T-helper 2 cell treated with Interferon-gamma antibody and Interleukin-4, amounts not matched to agents 5 μg/mL and 100 μg/mL, for 36 hours (primary cell): ENCODE data around the gene CDK8.

Experiments
- DNase-seq: peaks from one replicate; pipeline ENCODE4 v3.0.0; 2021; ENCODE audit warnings: low spot score
- H3K27ac Mint-ChIP-seq: one replicate; pipeline ENCODE4 v1.8.0; 2021; ENCODE audit warnings: mild to moderate bottlenecking, mixed read lengths
- H3K27me3 Mint-ChIP-seq: one replicate; pipeline ENCODE4 v1.8.0; 2021; ENCODE audit warnings: low read depth, mixed read lengths
- H3K36me3 Mint-ChIP-seq: one replicate; pipeline ENCODE4 v1.8.0; 2021; ENCODE audit warnings: low read depth, mixed read lengths
- H3K4me1 Mint-ChIP-seq: one replicate; pipeline ENCODE4 v1.8.0; 2021; ENCODE audit warnings: low read depth, mixed read lengths
- H3K4me3 Mint-ChIP-seq: one replicate; pipeline ENCODE4 v1.8.0; 2022; ENCODE audit warnings: mild to moderate bottlenecking, moderate library complexity, mixed read lengths
- H3K9me3 Mint-ChIP-seq: one replicate; pipeline ENCODE4 v1.8.0; 2021; ENCODE audit warnings: mixed read lengths

CDK8 gene

GRCh38 chr13:26400545-26400944 is 146.6 kb downstream of the CDK8 start:
- Mint-ChIP-seq H3K27ac (no peak overlapping the region), H3K36me3 (peaks cover 9% of the 10 kb centered on the region), H3K4me3 (no peak overlapping the region), H3K9me3 (no peaks in the 10 kb centered on the region), H3K4me1 (no peaks in the 10 kb centered on the region), H3K27me3 (no peaks in the 10 kb centered on the region)
- no peak for DNase-seq

DNA sequence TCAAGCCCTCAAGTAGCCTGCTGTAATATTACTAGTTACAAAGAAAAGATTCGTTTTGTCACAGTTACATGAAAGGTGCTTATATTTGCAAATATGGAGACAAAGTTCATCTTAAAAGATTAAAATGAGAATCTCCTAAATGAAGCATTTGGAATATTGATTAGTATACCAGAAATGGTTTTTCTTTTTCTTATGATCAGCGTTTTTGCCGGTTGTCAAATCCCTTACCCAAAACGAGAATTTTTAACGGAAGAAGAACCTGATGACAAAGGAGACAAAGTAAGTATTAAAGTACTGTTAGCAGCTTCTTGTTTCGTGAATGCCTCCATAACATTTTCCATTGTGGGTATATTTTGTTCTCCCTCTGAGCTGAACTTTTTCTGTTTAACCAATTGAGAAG is 147.1 kb downstream of the CDK8 start:
- Mint-ChIP-seq H3K27me3 (no peaks in the 10 kb centered on the region), H3K4me1 (no peaks in the 10 kb centered on the region), H3K9me3 (no peaks in the 10 kb centered on the region), H3K4me3 (no peak overlapping the region), H3K36me3 (peaks cover 9% of the 10 kb centered on the region), H3K27ac (no peak overlapping the region)
- DNase-seq = no peak

DNA sequence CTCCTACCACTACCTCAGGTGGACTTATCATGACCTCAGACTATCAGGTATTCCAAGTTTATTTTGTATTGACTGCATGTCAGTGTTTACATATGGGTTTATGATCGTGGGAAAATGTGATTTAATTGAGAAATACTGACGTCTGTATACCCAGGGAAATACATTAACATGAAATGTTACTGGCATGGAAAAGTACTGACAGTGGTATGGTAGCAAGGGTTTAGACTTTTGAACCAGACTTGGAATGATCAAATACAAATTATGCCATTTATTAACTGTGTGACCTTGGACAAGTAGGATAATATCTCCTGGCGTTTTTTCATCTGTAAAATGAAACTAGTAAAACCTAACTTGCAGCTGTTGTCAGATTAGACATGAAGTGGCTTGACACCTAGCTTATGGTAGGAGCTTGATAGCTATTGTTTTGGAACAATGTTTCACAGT is 147.7 kb downstream of the CDK8 start:
- Mint-ChIP-seq H3K4me1 (no peaks in the 10 kb centered on the region), H3K27ac (no peak overlapping the region), H3K9me3 (no peaks in the 10 kb centered on the region), H3K36me3 (peaks cover 9% of the 10 kb centered on the region), H3K27me3 (no peaks in the 10 kb centered on the region), H3K4me3 (no peak overlapping the region)
- DNase-seq = no peak

- H3K9me3 Mint-ChIP-seq = no peaks in the 10 kb centered on the region
- H3K36me3 Mint-ChIP-seq = peaks cover 6% of the 10 kb centered on the region
- DNase-seq = no peak
- no peaks in the 10 kb centered on the region for H3K27me3 Mint-ChIP-seq
- H3K4me3 Mint-ChIP-seq = no peak overlapping the region
- no peaks in the 10 kb centered on the region for H3K4me1 Mint-ChIP-seq
- no peak overlapping the region for H3K27ac Mint-ChIP-seq
Observed at GRCh38 chr13:26406791-26407190, 152.9 kb downstream of the CDK8 start.

DNA sequence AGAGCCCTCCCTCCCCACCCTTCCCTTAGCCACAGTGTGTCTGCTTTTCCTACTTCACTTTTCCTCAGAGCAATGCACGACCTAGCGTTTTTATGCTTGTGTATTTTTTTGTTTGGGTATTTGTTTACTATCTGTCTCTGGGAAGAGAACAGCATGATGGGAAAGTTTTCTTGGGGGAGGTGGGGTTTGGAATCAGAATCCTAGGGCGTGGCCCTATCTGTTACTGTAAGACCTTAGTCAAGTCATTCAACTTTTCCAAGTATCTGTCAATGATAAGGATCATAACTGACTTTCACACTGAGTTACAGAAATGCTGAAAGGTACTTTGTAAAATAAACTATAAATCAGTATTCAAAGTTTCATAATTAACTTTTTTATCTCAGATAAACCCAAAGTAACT is 157.3 kb downstream of the CDK8 start:
- H3K9me3 Mint-ChIP-seq = peaks cover 4% of the 10 kb centered on the region
- DNase-seq = no peak
- no peaks in the 10 kb centered on the region for H3K36me3 Mint-ChIP-seq
- no peaks in the 10 kb centered on the region for H3K27me3 Mint-ChIP-seq
- no peaks in the 10 kb centered on the region for H3K4me1 Mint-ChIP-seq
- no peak overlapping the region for H3K4me3 Mint-ChIP-seq
- no peak overlapping the region for H3K27ac Mint-ChIP-seq

DNA sequence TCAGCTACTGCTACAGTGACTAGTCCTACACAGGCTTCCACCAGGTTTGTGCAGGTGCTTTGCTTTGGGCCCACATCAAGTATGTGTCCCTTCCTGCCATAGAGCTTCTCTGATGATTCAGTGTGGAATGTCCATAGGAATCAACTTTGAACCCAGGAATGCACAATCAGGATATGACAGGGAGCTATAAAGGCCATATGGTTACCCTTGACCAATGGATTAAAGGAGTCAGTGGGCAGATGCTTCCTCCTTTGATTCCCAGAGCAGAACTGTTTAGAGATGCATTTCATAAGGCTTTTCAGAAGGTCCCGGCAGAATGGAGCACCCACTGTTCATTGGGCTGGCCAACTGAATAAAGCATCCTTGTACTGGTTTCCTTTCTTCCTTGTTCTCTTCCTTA is 158.3 kb downstream of the CDK8 start:
- Mint-ChIP-seq H3K4me3 (no peak overlapping the region), H3K27me3 (no peaks in the 10 kb centered on the region), H3K36me3 (no peaks in the 10 kb centered on the region), H3K27ac (no peak overlapping the region), H3K4me1 (no peaks in the 10 kb centered on the region), H3K9me3 (peaks cover 4% of the 10 kb centered on the region)
- no peak for DNase-seq

DNA sequence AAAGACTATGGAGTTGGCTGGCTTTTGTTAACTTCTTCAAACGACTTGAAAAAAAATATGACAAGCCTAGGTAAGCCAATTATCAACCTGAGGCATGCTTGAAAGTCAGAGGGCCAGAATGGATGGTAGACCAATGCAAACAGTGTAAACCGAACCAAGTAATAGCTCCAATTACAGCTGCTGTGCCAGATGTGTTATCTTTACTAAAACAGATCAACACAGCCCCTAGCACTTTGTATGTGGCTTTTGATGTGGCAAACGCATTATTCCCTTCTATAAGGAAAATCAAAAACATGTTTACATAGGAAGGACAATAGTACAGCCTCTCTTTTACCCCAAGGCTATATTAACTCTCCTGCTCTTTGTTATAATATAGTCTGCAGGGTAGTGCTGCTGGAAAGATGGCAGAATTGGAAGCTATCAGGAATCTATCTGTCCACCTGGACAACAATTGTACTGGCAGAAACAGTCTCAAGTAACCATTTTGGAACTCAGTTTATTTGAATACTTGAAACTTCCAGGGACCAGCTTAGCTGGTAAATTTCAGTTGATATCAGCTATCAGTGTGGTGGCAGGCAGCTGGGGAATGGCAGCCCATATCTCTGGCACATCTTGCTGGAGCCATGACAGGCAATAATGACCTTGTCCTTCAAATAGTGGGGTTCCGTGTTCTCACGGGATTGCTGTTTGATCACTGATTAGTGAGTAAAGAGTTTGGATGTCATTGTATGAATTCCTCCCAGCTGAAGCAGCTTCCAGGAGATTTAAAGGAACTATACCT is 159.2 kb downstream of the CDK8 start:
- no peak overlapping the region for H3K4me3 Mint-ChIP-seq
- no peaks in the 10 kb centered on the region for H3K36me3 Mint-ChIP-seq
- H3K4me1 Mint-ChIP-seq = no peaks in the 10 kb centered on the region
- DNase-seq = no peak
- peaks cover 4% of the 10 kb centered on the region for H3K9me3 Mint-ChIP-seq
- H3K27me3 Mint-ChIP-seq = no peaks in the 10 kb centered on the region
- H3K27ac Mint-ChIP-seq = no peak overlapping the region

GRCh38 chr13:26420282-26420960 is 166.5 kb downstream of the CDK8 start:
- Mint-ChIP-seq H3K27ac (no peak overlapping the region), H3K27me3 (no peaks in the 10 kb centered on the region), H3K4me3 (no peak overlapping the region), H3K4me1 (no peaks in the 10 kb centered on the region), H3K9me3 (no peaks in the 10 kb centered on the region), H3K36me3 (no peaks in the 10 kb centered on the region)
- DNase-seq = no peak

- Mint-ChIP-seq H3K4me1 (no peaks in the 10 kb centered on the region), H3K9me3 (no peaks in the 10 kb centered on the region), H3K36me3 (no peaks in the 10 kb centered on the region), H3K27ac (no peak overlapping the region), H3K4me3 (no peak overlapping the region), H3K27me3 (peaks cover 2% of the 10 kb centered on the region)
- DNase-seq = no peak
Observed at GRCh38 chr13:26422036-26422435, 168.1 kb downstream of the CDK8 start.

DNA sequence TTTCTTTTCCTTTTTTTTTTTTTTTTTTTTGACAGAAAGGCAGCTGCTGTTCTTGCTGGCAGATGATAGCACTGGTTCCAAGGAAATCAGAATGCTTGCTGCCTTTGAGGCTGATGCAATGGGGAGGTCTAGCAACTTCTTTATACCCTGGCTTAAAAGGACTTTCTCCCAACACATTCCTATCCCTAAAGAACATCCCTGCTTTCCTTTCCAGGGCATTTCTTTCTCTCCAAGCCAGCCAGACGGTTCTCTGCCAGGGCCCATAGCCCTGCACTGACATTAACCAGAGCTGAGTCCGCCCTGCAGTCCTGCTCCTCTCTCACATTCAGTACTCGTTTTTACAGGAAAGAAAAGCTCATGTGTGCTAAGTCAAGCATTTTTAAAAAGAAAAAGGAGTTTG is 169.7 kb downstream of the CDK8 start:
- no peak for DNase-seq
- no peak overlapping the region for H3K27ac Mint-ChIP-seq
- H3K4me1 Mint-ChIP-seq = no peaks in the 10 kb centered on the region
- no peak overlapping the region for H3K4me3 Mint-ChIP-seq
- no peaks in the 10 kb centered on the region for H3K9me3 Mint-ChIP-seq
- H3K27me3 Mint-ChIP-seq = peaks cover 4% of the 10 kb centered on the region
- no peaks in the 10 kb centered on the region for H3K36me3 Mint-ChIP-seq

DNA sequence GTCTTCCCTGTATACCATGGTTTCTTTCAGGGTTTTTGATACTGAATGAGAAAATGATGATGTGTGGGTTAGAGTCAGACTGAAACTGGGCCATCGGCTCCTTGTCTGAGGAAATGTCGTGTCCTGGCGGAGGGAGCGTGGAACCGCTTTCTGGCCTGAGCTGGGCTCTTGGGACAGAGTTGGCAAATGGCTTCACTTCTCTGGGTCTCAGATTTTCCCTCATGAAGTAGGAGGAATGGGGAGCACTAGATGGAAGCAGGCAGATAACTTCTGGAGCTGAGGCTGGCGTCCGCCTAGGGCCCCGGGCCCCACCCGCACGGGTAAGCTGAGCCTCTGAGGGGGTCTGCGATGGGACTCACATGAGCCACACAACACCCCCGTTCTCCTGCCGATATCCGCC is 170.3 kb downstream of the CDK8 start:
- Mint-ChIP-seq H3K27me3 (peaks cover 6% of the 10 kb centered on the region), H3K36me3 (no peaks in the 10 kb centered on the region)

DNA sequence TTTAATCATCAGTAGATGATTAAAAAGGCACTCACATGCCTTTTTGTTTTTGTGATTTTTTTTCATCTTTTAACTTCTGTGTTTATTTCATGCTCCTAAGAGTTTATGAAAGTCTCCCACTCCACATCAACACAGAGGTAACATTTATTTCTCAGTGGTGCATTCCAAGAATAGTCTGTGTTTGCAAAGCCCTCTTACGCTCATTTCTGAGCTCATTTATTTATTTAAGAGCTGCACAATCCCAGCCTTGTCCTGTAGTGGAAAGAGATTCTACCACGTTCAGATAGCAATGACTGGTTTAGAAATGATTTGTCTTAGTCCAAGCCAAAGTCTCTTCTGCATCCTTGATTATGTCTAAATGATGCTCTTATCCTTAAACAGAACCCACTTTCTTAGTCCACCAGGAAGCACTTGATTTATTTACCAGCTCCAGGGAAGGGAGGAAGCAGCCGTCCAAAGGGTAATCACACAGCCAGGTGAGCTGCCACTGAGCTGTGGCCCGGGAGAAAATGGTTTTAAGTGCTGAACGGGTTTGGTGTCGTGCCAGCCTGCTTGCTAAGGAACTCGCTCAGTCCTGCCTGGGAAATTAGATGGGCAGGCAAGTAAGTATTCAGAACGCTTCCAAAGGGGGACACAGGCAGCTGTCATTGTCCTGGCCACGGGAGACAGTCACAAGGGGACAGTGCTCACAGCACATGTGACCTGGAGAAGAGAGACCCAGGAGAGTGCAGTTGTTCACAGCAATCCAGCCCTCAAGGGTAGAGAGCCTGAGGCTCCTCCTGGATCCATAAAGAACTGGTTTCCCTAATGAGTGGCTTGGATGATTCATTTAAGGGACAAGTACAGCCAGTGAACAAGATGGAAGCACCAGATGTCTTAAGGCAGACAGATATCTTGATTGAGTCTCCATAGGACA is 171.8 kb downstream of the CDK8 start:
- no peaks in the 10 kb centered on the region for H3K36me3 Mint-ChIP-seq
- H3K9me3 Mint-ChIP-seq = no peaks in the 10 kb centered on the region
- H3K27me3 Mint-ChIP-seq = peaks cover 7% of the 10 kb centered on the region
- no peak overlapping the region for H3K27ac Mint-ChIP-seq
- no peak for DNase-seq
- H3K4me3 Mint-ChIP-seq = no peak overlapping the region
- no peaks in the 10 kb centered on the region for H3K4me1 Mint-ChIP-seq

More for the DNA sequence above, 170.3 kb downstream of the CDK8 start:
- no peak for DNase-seq
- Mint-ChIP-seq H3K4me1 (no peaks in the 10 kb centered on the region), H3K9me3 (no peaks in the 10 kb centered on the region), H3K4me3 (no peak overlapping the region), H3K27ac (no peak overlapping the region)

GRCh38 chr13:26433776-26434175 is 179.8 kb downstream of the CDK8 start:
- Mint-ChIP-seq H3K9me3 (peaks cover 27% of the 10 kb centered on the region), H3K27ac (no peak overlapping the region), H3K36me3 (no peaks in the 10 kb centered on the region), H3K27me3 (peaks cover 3% of the 10 kb centered on the region), H3K4me3 (no peak overlapping the region), H3K4me1 (no peaks in the 10 kb centered on the region)
- no peak for DNase-seq

GRCh38 chr13:26435171-26435570 is 181.2 kb downstream of the CDK8 start:
- no peak for DNase-seq
- Mint-ChIP-seq H3K4me3 (no peak overlapping the region), H3K27me3 (no peaks in the 10 kb centered on the region), H3K36me3 (no peaks in the 10 kb centered on the region), H3K27ac (no peak overlapping the region), H3K4me1 (no peaks in the 10 kb centered on the region), H3K9me3 (peaks cover 27% of the 10 kb centered on the region)
